ENCODE results near the gene SDC3. TPM values are rescaled to one million over a fixed set of nuclear protein-coding genes. Genes with fewer than 3 reads are reported as not detected.

Gene SDC3
- total RNA-seq, 1 experiment from 2014 or later, result 33.7 TPM

GRCh38 chr1:30914931-30915330, 6.4 kb upstream of the SDC3 start:
- Histone ChIP-seq H3K36me3 (ENCODE audit: low read depth) (no peaks in the 10 kb centered on the region), H3K9me3 (ENCODE audit: insufficient read depth, low read depth) (no peaks in the 10 kb centered on the region), H3K27ac (no peak overlapping the region), H2AFZ (no peak overlapping the region), H4K20me1 (ENCODE audit: insufficient read depth) (no peaks in the 10 kb centered on the region), H3K4me3 (no peak overlapping the region), H3K27me3 (ENCODE audit: insufficient read depth, low read depth) (no peaks in the 10 kb centered on the region), H3K4me2 (no peak overlapping the region), H3K79me2 (ENCODE audit: low read depth) (no peaks in the 10 kb centered on the region), H3K4me1 (replicated peaks; ENCODE audit: insufficient read depth) (peaks cover 7% of the 10 kb centered on the region; the same call in 1 of the 2 replicates), H3F3A (ENCODE audit: insufficient read depth, low read depth) (no peaks in the 10 kb centered on the region), H3K9me2 (ENCODE audit: insufficient read depth) (no peaks in the 10 kb centered on the region)
- TF ChIP-seq CTCF (conservative IDR thresholded peaks at IDR 0.05) (no peak), EZH2 (IDR thresholded peaks at IDR 0.05; ENCODE audit: low read depth) (no peak)
- POLR2A ChIA-PET (ENCODE audit: unreplicated experiment), result interaction anchor here (0.6 kb wide), 1 partner anchor 64 kb away, joined by 3 read pairs; no protein-coding TSS in a partner anchor
- no TSS peak for BruUV-seq (replicated peaks)
- CTCF ChIA-PET, result interaction anchor here (0.6 kb wide), 1 partner anchor 11 kb away, joined by 12 read pairs; no protein-coding TSS in a partner anchor
- intact Hi-C loops (cut with micrococcal nuclease; ENCODE audit: unreplicated experiment), result no loop called here
- no peak for DNase-seq

GRCh38 chr1:30914587-30914922, 6.0 kb upstream of the SDC3 start:
- H3K4me2 ChIP-seq, result no peak overlapping the region
- H3K27ac ChIP-seq, result no peak overlapping the region
- no peak overlapping the region for H2AFZ ChIP-seq
- H4K20me1 ChIP-seq (ENCODE audit: insufficient read depth), result no peaks in the 10 kb centered on the region
- H3K27me3 ChIP-seq (ENCODE audit: insufficient read depth, low read depth), result no peaks in the 10 kb centered on the region
- H3K4me1 ChIP-seq (replicated peaks; ENCODE audit: insufficient read depth), result peaks cover 10% of the 10 kb centered on the region
- no peaks in the 10 kb centered on the region for H3K36me3 ChIP-seq (ENCODE audit: low read depth)
- intact Hi-C loops (cut with micrococcal nuclease; ENCODE audit: unreplicated experiment), result no loop called here
- no peaks in the 10 kb centered on the region for H3K9me2 ChIP-seq (ENCODE audit: insufficient read depth)
- no peaks in the 10 kb centered on the region for H3K9me3 ChIP-seq (ENCODE audit: insufficient read depth, low read depth)
- no peaks in the 10 kb centered on the region for H3F3A ChIP-seq (ENCODE audit: insufficient read depth, low read depth)
- DNase-seq, result no peak
- POLR2A ChIA-PET (ENCODE audit: unreplicated experiment), result interaction anchor here (0.6 kb wide), 1 partner anchor 65 kb away, joined by 3 read pairs; no protein-coding TSS in a partner anchor
- no peaks in the 10 kb centered on the region for H3K79me2 ChIP-seq (ENCODE audit: low read depth)
- H3K4me3 ChIP-seq, result no peak overlapping the region
- BruUV-seq (replicated peaks), result no TSS peak
- CTCF ChIA-PET, result no interaction called here
- no peak for TF ChIP-seq EZH2 (IDR thresholded peaks at IDR 0.05; ENCODE audit: low read depth)
- no peak for TF ChIP-seq CTCF (conservative IDR thresholded peaks at IDR 0.05)

- no peak for DNase-seq
- intact Hi-C loops (cut with micrococcal nuclease; ENCODE audit: unreplicated experiment), result no loop called here
- H3K4me2 ChIP-seq, result no peak overlapping the region
- H2AFZ ChIP-seq, result no peak overlapping the region
- no peaks in the 10 kb centered on the region for H3K9me3 ChIP-seq (ENCODE audit: insufficient read depth, low read depth)
- H3F3A ChIP-seq (ENCODE audit: insufficient read depth, low read depth), result no peaks in the 10 kb centered on the region
- ChIA-PET POLR2A (ENCODE audit: unreplicated experiment) (interaction anchor here (0.6 kb wide), 2 partner anchors 18 to 105 kb away, joined by 3 to 6 read pairs; no protein-coding TSS in a partner anchor), CTCF (interaction anchor here (0.6 to 1.0 kb wide), 4 partner anchors 12 to 419 kb away, joined by 3 to 4 read pairs (median 3); no protein-coding TSS in a partner anchor)
- no TSS peak for BruUV-seq (replicated peaks)
- no peaks in the 10 kb centered on the region for H3K27me3 ChIP-seq (ENCODE audit: insufficient read depth, low read depth)
- no peak overlapping the region for H3K4me3 ChIP-seq
- H3K36me3 ChIP-seq (ENCODE audit: low read depth), result no peaks in the 10 kb centered on the region
- peaks cover 17% of the 10 kb centered on the region for H3K4me1 ChIP-seq (replicated peaks; ENCODE audit: insufficient read depth)
- TF ChIP-seq EZH2 (IDR thresholded peaks at IDR 0.05; ENCODE audit: low read depth) (no peak), CTCF (conservative IDR thresholded peaks at IDR 0.05) (no peak)
- no peaks in the 10 kb centered on the region for H4K20me1 ChIP-seq (ENCODE audit: insufficient read depth)
- no peaks in the 10 kb centered on the region for H3K9me2 ChIP-seq (ENCODE audit: insufficient read depth)
- no peak overlapping the region for H3K27ac ChIP-seq
- no peaks in the 10 kb centered on the region for H3K79me2 ChIP-seq (ENCODE audit: low read depth)
Measured at GRCh38 chr1:30912913-30913652, 4.5 kb upstream of the SDC3 start.

Data from PC-9 (cell line).